Keratinocyte (primary cell): ENCODE results near the gene REPS2. TPM values are rescaled to one million over a fixed set of nuclear protein-coding genes. Genes with fewer than 3 reads are reported as not detected.

Experiments
- DNase-seq: peaks from one replicate; pipeline ENCODE4 v3.0.0-alpha.2; 2011; ENCODE audit warnings: low read depth, missing footprints, low spot score
- FAIRE-seq: peaks from 2 replicates; lab custom pipeline; 2011; peaks lifted over from hg19 to GRCh38; lab: Jason Lieb, UNC
- H2AFZ ChIP-seq: 2 replicates; pipeline ENCODE4 v1.6.0; 2012; ENCODE audit warnings: low read length, control low read depth, inconsistent platforms; ENCODE audit not compliant: control insufficient read depth
- H3K27ac ChIP-seq: 2 replicates; pipeline ENCODE4 v1.5.1; 2011; ENCODE audit warnings: low read length; ENCODE audit not compliant: control insufficient read depth, insufficient read depth
- H3K27me3 ChIP-seq: 3 replicates; pipeline ENCODE4 v1.6.0; 2011; ENCODE audit warnings: low read length; ENCODE audit not compliant: control insufficient read depth, insufficient read depth; ENCODE audit errors: extremely low read depth
- H3K36me3 ChIP-seq, 2 experiments: 2 replicates in 1 of 2; 3 replicates in 1 of 2; pipeline ENCODE4 v1.5.1; 2011; ENCODE audit warnings: low read length in 2 of 2, mild to moderate bottlenecking in 1 of 2; ENCODE audit not compliant: control insufficient read depth in 2 of 2, insufficient read depth in 2 of 2; ENCODE audit errors: extremely low read depth in 1 of 2
- H3K4me1 ChIP-seq: 3 replicates; pipeline ENCODE4 v1.5.1; 2011; ENCODE audit warnings: low read length; ENCODE audit not compliant: control insufficient read depth, insufficient read depth; ENCODE audit errors: extremely low read depth
- H3K4me2 ChIP-seq: 3 replicates; pipeline ENCODE4 v1.6.0; 2011; ENCODE audit warnings: low read depth, low read length; ENCODE audit not compliant: control insufficient read depth, insufficient read depth; ENCODE audit errors: extremely low read depth
- H3K4me3 ChIP-seq, 3 experiments: fragments of 200-600 bp in 1 of 3; sonication (generic) in 1 of 3; 2 replicates in 2 of 3; 3 replicates in 1 of 3; pipeline ENCODE4 v1.5.1; 2011 to 2016; ENCODE audit warnings: low read length in 3 of 3, mild to moderate bottlenecking in 3 of 3, control low read depth in 2 of 3, inconsistent platforms in 1 of 3, low read depth in 1 of 3, mixed read lengths in 1 of 3, mixed run types in 1 of 3, moderate library complexity in 1 of 3; ENCODE audit not compliant: control insufficient read depth in 2 of 3, insufficient read depth in 2 of 3; ENCODE audit errors: extremely low read depth in 1 of 3
- H3K79me2 ChIP-seq: 2 replicates; pipeline ENCODE4 v1.6.0; 2012; ENCODE audit warnings: low read length; ENCODE audit not compliant: control insufficient read depth, insufficient read depth
- H3K9ac ChIP-seq: 3 replicates; pipeline ENCODE4 v1.6.0; 2011; ENCODE audit warnings: low read length; ENCODE audit not compliant: control insufficient read depth, insufficient read depth; ENCODE audit errors: extremely low read depth
- H3K9me1 ChIP-seq: 3 replicates; pipeline ENCODE4 v1.6.0; 2011; ENCODE audit warnings: low read length; ENCODE audit not compliant: control insufficient read depth, insufficient read depth; ENCODE audit errors: extremely low read depth
- H3K9me3 ChIP-seq: 2 replicates; pipeline ENCODE4 v1.5.1; 2012; ENCODE audit warnings: low read depth, low read length; ENCODE audit not compliant: control insufficient read depth
- H4K20me1 ChIP-seq: 3 replicates; pipeline ENCODE4 v1.6.0; 2011; ENCODE audit warnings: low read length; ENCODE audit not compliant: control insufficient read depth, insufficient read depth; ENCODE audit errors: extremely low read depth
- CTCF ChIP-seq, 3 experiments: IDR thresholded peaks in 1 of 3; conservative IDR thresholded peaks in 1 of 3; optimal IDR thresholded peaks in 1 of 3; 2 replicates in 2 of 3; 3 replicates in 1 of 3; pipeline versions ENCODE3 to v1.5.1; 2011; ENCODE audit warnings: low read length in 3 of 3, mild to moderate bottlenecking in 3 of 3, moderate library complexity in 2 of 3, control low read depth in 1 of 3, inconsistent platforms in 1 of 3; ENCODE audit not compliant: insufficient read depth in 2 of 3; ENCODE audit errors: extremely low read depth in 1 of 3
- EZH2 ChIP-seq: IDR thresholded peaks from one replicate; pipeline ENCODE4 v1.6.1; 2012; ENCODE audit warnings: inconsistent platforms, mild to moderate bottlenecking, low read length, moderate library complexity
- dilution Hi-C: fragments of 300-500 bp; cut with MboI; formaldehyde crosslinking; loops from one replicate; pipeline ENCODE4 v1.7.0; 2020; ENCODE audit warnings: low sequenced_read_pairs; ENCODE audit not compliant: extremely low pct_ligation_motif_present
- polyA plus RNA-seq, 5 experiments: library from polyadenylated mRNA; depleted of rRNA in 3 of 5; stranded (reverse) in 3 of 5; stranded (forward) in 1 of 5; unstranded in 1 of 5; fragments of >200 nt; gene quantifications; 1 replicate in 1 of 5; 2 replicates in 3 of 5; 3 replicates in 1 of 5; pipeline versions ENCODE4 v1.2.1 to v1.2.3, GENCODE V29; 2011 to 2012; ENCODE audit warnings: missing spikeins in 2 of 5, low read depth in 1 of 5, low replicate concordance in 1 of 5

Gene REPS2
- polyA plus RNA-seq, 1 donor (not counting 4 experiments of a cell fraction or from before 2014, with no cell fraction given) = 2.4 TPM

DNA sequence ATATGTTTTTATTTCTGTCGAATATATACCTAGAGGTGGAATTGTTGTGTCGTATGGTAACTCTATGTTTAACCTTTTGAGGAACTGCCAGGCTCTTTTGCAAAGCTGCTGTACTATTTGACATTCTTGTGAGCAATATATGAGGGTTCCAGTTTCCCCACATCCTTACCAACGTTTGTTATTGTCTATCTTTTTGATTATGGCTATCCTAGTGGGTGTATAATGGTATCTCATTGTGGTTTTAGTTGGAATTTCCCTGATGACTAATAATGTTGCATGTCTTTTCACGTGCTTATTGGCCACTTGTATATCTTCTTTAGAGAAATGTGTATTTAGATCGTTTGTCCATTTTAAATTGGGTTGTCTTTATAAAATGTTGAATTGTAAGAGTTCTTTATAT, 24.5 kb downstream of the REPS2 start:
- H4K20me1 ChIP-seq = no peaks in the 10 kb centered on the region
- no peaks in the 10 kb centered on the region for H3K9me1 ChIP-seq
- no peak overlapping the region for H3K9ac ChIP-seq
- DNase-seq (no peak), FAIRE-seq (no peak)
- no peak overlapping the region for H2AFZ ChIP-seq
- no peaks in the 10 kb centered on the region for H3K27me3 ChIP-seq
- H3K4me1 ChIP-seq = no peaks in the 10 kb centered on the region
- dilution Hi-C loops = no loop called here
- no peaks in the 10 kb centered on the region for H3K9me3 ChIP-seq
- peak overlapping the region; percentile 32 for H3K27ac ChIP-seq
- TF ChIP-seq EZH2 (no peak), CTCF (optimal IDR thresholded peaks at IDR 0.05 in 1 of 3, IDR thresholded peaks at IDR 0.05 in 1 of 3, conservative IDR thresholded peaks at IDR 0.05 in 1 of 3; ENCODE audit: extremely low read depth in 1 of 3, insufficient read depth in 2 of 3, low read length in 3 of 3) (no peak)
- no peak overlapping the region for H3K4me3 ChIP-seq
- H3K36me3 ChIP-seq = no peaks in the 10 kb centered on the region
- no peak overlapping the region for H3K4me2 ChIP-seq
- H3K79me2 ChIP-seq = no peaks in the 10 kb centered on the region

DNA sequence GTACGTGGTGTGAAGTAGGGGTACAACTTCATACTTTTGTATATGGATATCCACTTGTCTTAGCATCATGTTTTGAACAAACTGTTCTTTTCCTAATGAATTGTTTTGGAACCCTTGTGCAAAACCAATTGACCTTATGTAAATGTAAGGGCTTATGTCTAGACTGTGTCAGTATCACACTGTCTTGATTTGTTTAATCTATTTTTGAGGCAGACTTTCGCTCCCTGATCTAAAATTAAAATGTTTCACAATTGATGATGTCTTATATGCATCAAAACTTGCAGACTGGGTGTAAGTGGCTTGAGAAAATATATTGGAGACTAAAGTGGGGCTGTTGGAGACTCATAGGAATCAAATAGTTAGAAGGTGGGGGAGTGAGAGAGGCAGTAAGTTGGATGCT, 25.2 kb downstream of the REPS2 start:
- no peak overlapping the region for H2AFZ ChIP-seq
- dilution Hi-C loops = no loop called here
- no peak overlapping the region for H3K4me2 ChIP-seq
- no peak for TF ChIP-seq CTCF (optimal IDR thresholded peaks at IDR 0.05 in 1 of 3, IDR thresholded peaks at IDR 0.05 in 1 of 3, conservative IDR thresholded peaks at IDR 0.05 in 1 of 3; ENCODE audit: extremely low read depth in 1 of 3, insufficient read depth in 2 of 3, low read length in 3 of 3)
- no peak for TF ChIP-seq EZH2
- FAIRE-seq (no peak), DNase-seq (no peak)
- H4K20me1 ChIP-seq = no peaks in the 10 kb centered on the region
- H3K36me3 ChIP-seq = no peaks in the 10 kb centered on the region
- no peaks in the 10 kb centered on the region for H3K9me1 ChIP-seq
- H3K27me3 ChIP-seq = no peaks in the 10 kb centered on the region
- no peaks in the 10 kb centered on the region for H3K79me2 ChIP-seq
- no peak overlapping the region for H3K27ac ChIP-seq
- H3K4me3 ChIP-seq = no peak overlapping the region
- no peaks in the 10 kb centered on the region for H3K4me1 ChIP-seq
- H3K9ac ChIP-seq = no peak overlapping the region
- H3K9me3 ChIP-seq = no peaks in the 10 kb centered on the region
